NCI-H526 (cell line): Measurements from ENCODE around the gene OSBPL10.
A peak's percentile ranks its signal among the peaks of the same experiment; 100 is the strongest.
"Not testable (repeated sequence)": the region's sequence is repeated elsewhere in the genome, so short reads cannot be mapped to it uniquely, and the experiment has no call there.

ENCODE experiments used
- DNase-seq, 2 experiments: peaks; one replicate each; lab custom pipeline; 2025; lab: John Stamatoyannopoulos, UW

Gene OSBPL10

GRCh38 chr3:31981206-31982181, at the start of gene OSBPL10, which contains the start of gene ZNF860:
Gene OSBPL10, minus strand, starts transcription at chr3:31981262. Its CDS starts 83 bp downstream, at chr3:31981179.
Gene ZNF860, plus strand, starts transcription at chr3:31981750. Its CDS starts 7,330 bp downstream, at chr3:31989080.
- peak; percentile 62 to 79 for DNase-seq

DNA sequence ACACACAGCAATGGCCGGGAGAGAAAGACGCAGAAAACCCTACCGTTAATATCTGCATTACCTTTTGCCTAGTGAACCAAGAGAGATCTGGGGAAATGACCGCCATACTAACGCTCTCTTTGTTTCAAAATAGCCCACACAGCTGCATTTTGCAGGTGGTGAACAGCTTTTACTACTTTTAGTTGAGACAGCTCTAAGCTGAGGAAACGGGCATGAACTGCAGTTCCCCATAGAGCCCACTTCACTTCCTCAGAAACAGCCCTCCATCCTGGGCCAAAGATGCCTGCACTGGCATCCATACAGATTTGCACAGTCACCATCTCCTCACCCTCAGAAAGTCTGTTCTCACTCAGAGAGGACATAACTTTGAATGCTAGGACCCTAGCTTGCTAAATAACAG, 45.5 kb upstream of the OSBPL10 start:
- no peak for DNase-seq

DNA sequence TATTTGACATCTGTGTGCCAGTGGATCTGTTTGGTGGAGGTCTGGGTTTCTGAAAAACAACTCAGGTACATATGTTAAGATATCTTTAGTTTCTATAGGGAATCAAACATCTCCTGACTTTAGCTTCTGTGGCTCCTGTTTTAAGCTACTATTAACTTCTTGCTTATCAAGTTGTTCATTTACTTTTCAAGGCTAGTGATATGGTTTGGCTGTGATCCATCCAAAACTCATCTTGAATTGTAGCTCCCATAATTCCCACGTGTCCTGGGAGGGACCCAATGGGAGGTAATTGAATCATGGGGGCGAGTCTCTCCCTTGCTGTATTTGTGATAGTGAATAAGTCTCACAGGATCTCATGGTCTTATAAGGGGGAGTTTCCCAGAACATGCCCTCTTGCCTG, 41.9 kb upstream of the OSBPL10 start:
- DNase-seq = no peak

- DNase-seq = no peak
Observed at GRCh38 chr3:32021748-32022147, 40.7 kb upstream of the OSBPL10 start.

DNA sequence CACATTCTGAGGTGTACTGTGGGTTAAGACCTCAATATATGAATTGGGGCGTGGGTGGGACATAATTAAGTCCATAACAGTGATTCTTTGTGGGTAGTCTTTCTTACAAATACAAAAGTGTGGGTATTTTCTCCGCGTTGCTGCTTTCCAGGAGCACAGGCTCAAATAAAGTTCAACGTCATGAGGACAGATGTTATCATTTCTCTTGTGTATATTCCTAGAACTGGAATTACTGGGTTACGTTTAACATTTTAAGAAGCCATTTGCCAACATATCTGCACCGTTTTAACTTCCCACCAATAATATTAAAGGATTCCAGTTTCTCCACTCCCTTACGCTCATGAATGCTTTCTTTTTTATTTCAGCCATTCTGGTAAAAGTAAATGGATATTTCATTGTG, 40.1 kb upstream of the OSBPL10 start:
- no peak for DNase-seq

DNA sequence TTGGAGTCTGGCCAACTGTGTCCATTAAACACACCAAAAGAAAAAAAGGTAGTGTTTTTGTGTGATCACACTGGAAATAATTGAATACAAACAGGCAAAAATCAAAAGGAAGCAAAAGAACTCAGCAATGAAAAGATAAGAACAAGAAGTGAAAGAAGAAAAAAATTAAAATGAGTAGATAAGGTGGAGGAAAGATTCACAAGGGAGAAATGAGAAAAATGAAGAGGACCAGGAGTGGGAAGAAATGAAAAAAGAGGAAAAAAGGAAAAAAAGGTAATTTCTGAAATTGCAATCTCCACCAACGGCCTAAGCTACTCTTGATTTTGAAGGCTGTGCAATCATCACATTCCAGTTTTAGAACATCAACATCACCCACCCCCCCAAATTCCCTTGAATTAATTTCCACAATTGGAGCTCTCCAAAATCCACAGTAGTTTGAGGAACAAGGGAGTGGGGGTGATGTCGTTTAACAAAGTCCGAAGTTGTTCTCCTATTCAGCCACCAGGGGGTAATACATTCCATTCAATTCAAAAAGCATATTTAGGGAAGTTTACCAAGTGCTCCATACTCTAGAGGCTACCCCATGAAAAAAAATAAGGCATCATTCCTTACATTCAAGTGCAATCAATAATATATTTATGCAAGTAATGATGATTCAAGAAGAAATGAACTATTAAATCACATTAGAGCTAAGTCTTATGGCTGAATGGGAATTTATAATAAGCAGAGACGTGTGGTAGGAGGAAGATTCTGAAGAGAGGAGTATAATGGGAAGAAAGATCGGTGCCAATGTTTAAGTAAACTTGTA, 37.9 kb upstream of the OSBPL10 start:
- peak; percentile 7 to 47 for DNase-seq

DNA sequence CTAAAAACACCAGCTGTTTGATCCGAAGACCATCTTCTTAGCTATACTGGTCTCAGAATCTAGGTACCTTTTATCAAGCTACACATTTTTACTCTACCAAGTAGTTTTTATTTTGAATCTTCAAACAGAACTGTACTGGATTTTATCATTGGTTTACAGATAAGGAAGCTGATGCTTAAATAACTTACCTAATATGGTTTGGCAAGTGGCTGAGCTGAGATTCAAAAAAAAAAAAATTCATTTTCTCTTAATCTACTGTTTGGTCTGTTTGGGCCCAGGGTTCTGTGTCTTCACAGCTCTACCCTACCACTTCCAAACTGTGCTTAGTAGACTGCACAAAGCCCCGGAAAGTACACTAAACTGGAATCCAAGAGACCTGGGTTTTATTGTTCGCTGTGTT, 36.2 kb upstream of the OSBPL10 start:
- DNase-seq = no peak

DNA sequence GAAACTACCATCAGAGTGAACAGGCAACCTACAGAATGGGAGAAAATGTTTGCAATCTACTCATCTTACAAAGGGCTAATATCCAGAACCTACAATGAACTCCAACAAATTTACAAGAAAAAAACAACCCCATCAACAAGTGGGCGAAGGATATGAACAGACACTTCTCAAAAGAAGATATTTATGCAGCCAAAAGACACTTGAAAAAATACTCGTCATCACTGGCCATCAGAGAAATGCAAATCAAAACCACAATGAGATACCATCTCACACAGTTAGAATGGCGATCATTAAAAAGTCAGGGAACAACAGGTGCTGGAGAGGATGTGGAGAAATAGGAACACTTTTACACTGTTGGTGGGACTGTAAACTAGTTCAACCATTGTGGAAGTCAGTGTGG, 34.6 kb upstream of the OSBPL10 start:
- not testable (repeated sequence) for DNase-seq

- DNase-seq = not testable (repeated sequence)
Observed at GRCh38 chr3:32010699-32011098, 29.6 kb upstream of the OSBPL10 start.

GRCh38 chr3:32009957-32010356, 28.9 kb upstream of the OSBPL10 start:
- no peak for DNase-seq

DNA sequence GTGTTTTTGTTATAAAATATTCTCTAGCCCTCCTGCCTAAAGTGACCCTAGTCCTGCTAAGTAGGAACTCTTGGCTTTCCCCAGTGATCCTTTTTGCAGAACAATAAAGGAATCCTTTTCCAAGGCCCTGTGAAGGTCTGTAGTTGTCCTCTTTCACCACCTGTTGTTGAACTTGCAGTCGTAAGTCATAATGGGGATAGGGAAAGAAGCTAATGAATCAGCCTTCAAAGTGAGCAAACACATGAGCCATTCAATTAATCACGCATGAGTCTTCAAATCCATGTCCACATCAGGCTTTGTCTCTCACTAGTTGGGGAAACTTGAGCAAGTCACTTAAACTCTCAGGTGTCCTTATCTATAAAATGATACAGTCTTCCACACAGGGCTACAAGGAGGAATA, 28.0 kb upstream of the OSBPL10 start:
- DNase-seq = no peak

DNA sequence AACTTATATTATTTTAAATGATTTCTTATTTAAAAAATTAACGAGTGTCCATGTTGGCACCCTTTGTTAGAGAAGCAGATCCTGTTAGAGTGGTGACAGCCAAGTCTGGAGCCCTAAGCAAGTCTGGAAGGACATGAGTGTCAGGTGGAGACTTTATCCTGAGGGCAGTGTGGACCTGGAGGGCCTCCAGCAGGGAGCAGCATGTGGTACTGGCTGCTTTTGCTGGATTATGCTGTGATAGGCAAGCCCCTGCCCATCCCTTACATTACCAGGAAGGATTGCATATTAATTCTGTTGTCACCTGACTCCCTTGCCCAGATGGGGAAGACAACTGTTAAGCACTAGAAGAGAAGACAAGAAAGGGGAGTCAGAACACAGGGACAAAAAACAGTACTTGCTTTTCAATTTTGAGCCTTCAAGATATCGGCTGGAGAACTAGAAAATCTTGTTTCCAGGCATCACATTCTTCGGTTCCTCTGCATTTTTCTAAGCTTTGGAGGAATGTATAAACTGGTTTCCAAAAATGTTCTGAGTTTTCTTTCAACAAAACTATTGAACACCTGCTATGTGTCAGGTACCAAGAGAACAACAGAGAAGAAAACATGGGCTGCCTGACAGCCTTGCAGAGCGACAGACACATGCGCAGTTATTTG, 23.2 kb upstream of the OSBPL10 start:
- DNase-seq = peak in 1 of 2 experiments; percentile 4

DNA sequence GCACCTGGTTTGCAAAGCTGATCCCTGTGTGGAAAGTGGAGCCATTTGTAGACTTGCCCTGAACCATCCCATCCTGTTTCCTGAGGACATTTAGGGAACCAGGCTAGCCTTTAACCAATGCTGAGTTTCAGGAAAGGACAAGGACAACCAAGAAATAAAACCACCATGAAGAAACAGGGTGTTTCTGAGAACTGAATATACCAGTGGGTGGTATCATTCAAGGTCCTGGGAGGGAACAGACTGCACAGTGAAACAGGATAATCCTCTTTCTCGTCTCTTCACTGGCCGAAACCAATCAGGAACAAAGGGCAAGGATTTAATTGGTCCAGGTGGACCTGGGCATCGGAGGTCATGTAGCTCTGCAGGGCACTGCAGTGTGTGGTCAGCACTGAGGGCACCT, 22.3 kb upstream of the OSBPL10 start:
- no peak for DNase-seq

- DNase-seq = no peak
Observed at GRCh38 chr3:32002561-32003368, 21.7 kb upstream of the OSBPL10 start.

GRCh38 chr3:32000877-32001276, 19.8 kb upstream of the OSBPL10 start:
- no peak for DNase-seq

DNA sequence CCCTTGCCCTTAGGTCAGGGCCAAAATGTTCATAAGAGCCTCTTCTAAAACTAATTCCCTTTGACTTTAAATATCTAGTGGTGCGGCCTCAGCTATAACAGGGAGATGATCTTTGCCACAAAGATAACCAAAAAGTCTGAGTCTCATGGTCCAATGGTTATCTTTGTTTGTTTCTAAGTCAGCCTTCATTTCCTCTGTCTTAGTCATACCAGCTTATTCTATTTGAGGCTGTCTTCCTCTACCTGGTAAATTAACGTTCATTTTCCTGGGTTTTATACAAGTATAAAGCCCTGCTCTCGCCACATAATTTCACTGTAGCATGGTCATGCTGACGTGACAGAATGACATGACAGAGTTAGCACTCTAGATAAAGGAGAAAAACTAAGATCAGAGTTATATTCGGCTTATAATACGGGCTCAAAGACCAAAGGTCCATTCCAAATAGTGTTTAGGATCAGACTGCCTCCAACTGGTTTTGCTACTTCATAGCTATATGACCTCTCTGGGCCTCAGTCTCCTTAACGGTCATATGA, 18.9 kb upstream of the OSBPL10 start:
- DNase-seq = no peak

DNA sequence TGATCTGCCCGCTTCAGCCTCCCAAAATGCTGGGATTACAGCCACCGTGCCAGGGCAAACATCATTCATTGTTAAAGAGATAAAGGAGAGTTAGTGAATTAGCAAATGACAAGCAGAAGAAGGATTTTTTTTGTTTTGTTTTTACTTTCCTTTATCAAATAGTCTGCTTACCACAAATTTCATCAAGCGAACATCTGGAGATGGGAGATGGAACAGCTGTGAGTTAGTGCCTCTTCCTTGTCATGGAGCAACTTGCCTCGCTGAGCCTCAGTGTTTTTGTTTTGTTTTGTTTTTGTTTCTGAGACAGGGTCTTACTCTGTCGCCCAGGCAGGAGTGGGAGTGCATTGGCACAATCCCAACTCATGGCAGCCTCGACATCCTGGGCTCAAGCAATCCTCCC, 16.4 kb upstream of the OSBPL10 start:
- DNase-seq = no peak

GRCh38 chr3:31996195-31996594, 15.1 kb upstream of the OSBPL10 start:
- no peak for DNase-seq

DNA sequence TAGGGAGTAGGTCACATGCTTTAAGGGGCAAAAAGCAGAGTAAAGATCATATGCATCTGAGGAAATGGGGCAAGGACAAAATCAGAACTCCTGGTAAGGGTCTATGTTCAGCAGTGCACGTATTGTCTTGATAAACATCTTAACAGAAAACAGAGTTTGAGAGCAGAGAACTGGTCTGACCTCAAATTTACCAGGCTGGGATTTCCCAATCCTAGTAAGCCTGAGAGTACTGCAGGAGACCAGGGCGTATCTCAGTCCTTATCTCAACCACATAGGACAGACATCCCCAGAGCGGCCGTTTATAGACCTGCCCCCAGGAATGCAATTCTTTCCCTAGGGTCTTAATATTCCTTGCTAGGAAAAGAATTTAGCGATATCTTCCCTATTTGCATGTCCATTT, 14.0 kb upstream of the OSBPL10 start:
- DNase-seq = not testable (repeated sequence)

DNA sequence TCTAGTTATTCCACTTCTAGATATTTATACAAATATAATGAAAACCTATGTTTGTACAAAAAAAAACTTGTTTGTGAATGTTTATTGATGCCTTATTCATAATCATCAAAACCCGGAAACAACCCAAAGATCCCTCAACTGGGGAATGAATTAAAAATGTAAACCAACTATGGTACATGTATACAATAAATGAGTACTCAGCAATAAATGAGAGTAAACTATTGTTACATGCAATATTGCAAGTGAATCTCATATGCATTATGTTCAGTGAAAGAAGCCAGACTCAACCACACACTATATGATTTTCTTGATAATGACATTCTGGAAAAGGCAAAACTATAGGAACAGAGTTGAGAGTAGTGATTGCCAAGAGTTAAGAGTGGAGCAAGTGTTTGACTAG, 12.8 kb upstream of the OSBPL10 start:
- DNase-seq = no peak

GRCh38 chr3:31992995-31993394, 11.9 kb upstream of the OSBPL10 start:
- not testable (repeated sequence) for DNase-seq
